ENCODE data around the gene CLVS2.

The CLVS2 gene

DNA sequence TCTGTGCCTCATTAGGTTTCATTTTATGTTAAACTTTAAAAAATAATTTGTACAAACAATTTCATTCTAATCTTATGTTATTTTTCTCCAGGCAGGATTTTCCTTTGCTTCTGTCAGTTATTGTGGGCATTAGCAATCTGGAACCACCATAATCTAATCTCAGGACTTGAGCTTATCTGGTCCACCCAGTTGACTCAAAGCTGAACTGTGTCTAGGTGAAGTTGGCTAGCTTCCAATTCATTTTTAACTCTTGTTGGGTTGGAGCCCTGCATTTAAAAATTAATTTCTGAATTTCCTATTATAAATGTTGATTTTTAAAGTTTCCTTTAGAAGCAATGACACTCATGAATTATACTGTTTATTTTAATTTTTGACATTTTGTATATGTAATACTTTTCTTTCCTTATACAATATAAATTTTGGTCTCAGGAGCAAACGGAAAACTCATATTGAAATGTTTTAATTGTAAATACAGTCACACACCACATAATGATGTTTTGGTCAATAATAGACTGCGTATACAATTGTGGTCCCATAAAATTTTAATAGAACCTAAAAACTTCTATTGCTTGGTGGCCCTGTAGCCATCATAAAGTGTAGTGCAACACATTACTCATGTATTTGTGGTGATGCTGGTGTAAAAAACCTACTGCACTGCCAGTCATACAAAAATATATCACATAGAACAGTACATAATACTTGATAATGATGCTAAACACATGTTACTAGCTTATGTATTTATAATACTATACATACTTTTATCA is 121.3 kb downstream of the CLVS2 start:
- H3K27ac ChIP-seq (ENCODE audit: insufficient read depth, low read depth, low read length, poor library complexity, severe bottlenecking): no peak overlapping the region
- WGBS, 2 experiments: 100% methylated on average over 1 of the region's 2 CpGs
- no peaks in the 10 kb centered on the region for H3K4me1 ChIP-seq (ENCODE audit: control insufficient read depth, insufficient read depth, low read length)
- H3K36me3 ChIP-seq (ENCODE audit: control insufficient read depth, insufficient read depth, low read length): no peaks in the 10 kb centered on the region
- H3K4me3 ChIP-seq (ENCODE audit: insufficient read depth, low read depth, low read length): no peak overlapping the region
- no peaks in the 10 kb centered on the region for H3K27me3 ChIP-seq (ENCODE audit: control insufficient read depth, insufficient read depth, low read length, poor library complexity, severe bottlenecking)
- no peaks in the 10 kb centered on the region for H3K9me3 ChIP-seq (ENCODE audit: control insufficient read depth, low read length)

DNA sequence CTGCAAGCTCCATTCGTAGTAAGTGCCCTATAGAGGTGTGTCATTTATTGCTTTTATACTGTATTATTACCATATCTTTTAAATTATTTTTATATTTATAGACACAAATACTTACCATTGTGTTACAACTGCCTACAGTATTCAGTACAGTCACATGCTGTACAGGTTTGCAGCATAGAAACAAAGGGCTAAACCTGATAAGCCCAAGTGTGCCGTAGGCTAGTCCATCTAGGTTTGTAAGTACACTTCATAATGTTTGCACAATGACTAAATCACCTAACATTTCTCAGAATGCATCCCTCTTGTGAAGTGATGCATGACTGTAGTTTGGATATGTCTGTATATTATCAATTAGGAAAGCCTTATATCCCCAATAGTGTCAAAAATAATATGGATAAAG is 122.8 kb downstream of the CLVS2 start:
- WGBS, 2 experiments: 90 to 95% methylated on average over 1 of the region's 2 CpGs
- no peaks in the 10 kb centered on the region for H3K4me1 ChIP-seq (ENCODE audit: control insufficient read depth, insufficient read depth, low read length)
- H3K36me3 ChIP-seq (ENCODE audit: control insufficient read depth, insufficient read depth, low read length): no peaks in the 10 kb centered on the region
- H3K9me3 ChIP-seq (ENCODE audit: control insufficient read depth, low read length): no peaks in the 10 kb centered on the region
- H3K27ac ChIP-seq (ENCODE audit: insufficient read depth, low read depth, low read length, poor library complexity, severe bottlenecking): no peak overlapping the region
- no peaks in the 10 kb centered on the region for H3K27me3 ChIP-seq (ENCODE audit: control insufficient read depth, insufficient read depth, low read length, poor library complexity, severe bottlenecking)
- H3K4me3 ChIP-seq (ENCODE audit: insufficient read depth, low read depth, low read length): no peak overlapping the region

Measured in ectodermal cell (in vitro differentiated cells).